Panc1 (cell line): ENCODE data around the gene DHX34.

Experiments used
- POLR2AphosphoS5 ChIP-seq: IDR thresholded peaks from 2 replicates; pipeline ENCODE4 v1.6.1; 2012; ENCODE audit warnings: mild to moderate bottlenecking, low read depth, low read length, moderate library complexity
- TF ChIP-seq, protein P1 (sequence below): fragments of 450-650 bp; IDR thresholded peaks from 2 replicates; pipeline ENCODE4 v1.5.1; 2017; ENCODE audit warnings: mild to moderate bottlenecking

GRCh38 chr19:47381653-47382279 is 32.7 kb downstream of the DHX34 start:
- TF ChIP-seq, protein P1, sequence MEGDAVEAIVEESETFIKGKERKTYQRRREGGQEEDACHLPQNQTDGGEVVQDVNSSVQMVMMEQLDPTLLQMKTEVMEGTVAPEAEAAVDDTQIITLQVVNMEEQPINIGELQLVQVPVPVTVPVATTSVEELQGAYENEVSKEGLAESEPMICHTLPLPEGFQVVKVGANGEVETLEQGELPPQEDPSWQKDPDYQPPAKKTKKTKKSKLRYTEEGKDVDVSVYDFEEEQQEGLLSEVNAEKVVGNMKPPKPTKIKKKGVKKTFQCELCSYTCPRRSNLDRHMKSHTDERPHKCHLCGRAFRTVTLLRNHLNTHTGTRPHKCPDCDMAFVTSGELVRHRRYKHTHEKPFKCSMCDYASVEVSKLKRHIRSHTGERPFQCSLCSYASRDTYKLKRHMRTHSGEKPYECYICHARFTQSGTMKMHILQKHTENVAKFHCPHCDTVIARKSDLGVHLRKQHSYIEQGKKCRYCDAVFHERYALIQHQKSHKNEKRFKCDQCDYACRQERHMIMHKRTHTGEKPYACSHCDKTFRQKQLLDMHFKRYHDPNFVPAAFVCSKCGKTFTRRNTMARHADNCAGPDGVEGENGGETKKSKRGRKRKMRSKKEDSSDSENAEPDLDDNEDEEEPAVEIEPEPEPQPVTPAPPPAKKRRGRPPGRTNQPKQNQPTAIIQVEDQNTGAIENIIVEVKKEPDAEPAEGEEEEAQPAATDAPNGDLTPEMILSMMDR, result no peak
- TF ChIP-seq POLR2AphosphoS5, result no peak
